Osteoblast (primary cell): ENCODE data around the gene SPTB. TPM values are rescaled to one million over a fixed set of nuclear protein-coding genes. Genes with fewer than 3 reads are reported as not detected.

ENCODE experiments used
- DNase-seq: peaks from one replicate; pipeline ENCODE4 v3.0.0; 2011; ENCODE audit warnings: low spot score, mixed read lengths; ENCODE audit not compliant: insufficient read length; ENCODE audit errors: missing footprints
- H2AFZ ChIP-seq: 2 replicates; pipeline ENCODE4 v1.6.0; 2011; ENCODE audit warnings: mild to moderate bottlenecking, low read length
- H3K27ac ChIP-seq: 2 replicates; pipeline ENCODE4 v1.5.1; 2011; ENCODE audit warnings: mild to moderate bottlenecking, low read depth, low read length, moderate library complexity
- H3K27me3 ChIP-seq: 2 replicates; pipeline ENCODE4 v1.6.0; 2012; ENCODE audit warnings: mild to moderate bottlenecking, control low read depth, inconsistent platforms, low read length, moderate library complexity; ENCODE audit not compliant: insufficient read depth
- H3K36me3 ChIP-seq: 2 replicates; pipeline ENCODE4 v1.5.1; 2011; ENCODE audit warnings: mild to moderate bottlenecking, low read length, control low read depth, moderate library complexity; ENCODE audit not compliant: insufficient read depth
- H3K4me1 ChIP-seq: 2 replicates; pipeline ENCODE4 v1.5.1; 2011; ENCODE audit warnings: mild to moderate bottlenecking, low read length, control low read depth, moderate library complexity; ENCODE audit not compliant: insufficient read depth
- H3K4me2 ChIP-seq: 2 replicates; pipeline ENCODE4 v1.6.0; 2011; ENCODE audit warnings: mild to moderate bottlenecking, low read length; ENCODE audit not compliant: insufficient read depth
- H3K4me3 ChIP-seq: fragments of 200-600 bp; sonication (generic); 3 replicates; pipeline ENCODE4 v1.5.1; 2012; ENCODE audit warnings: mild to moderate bottlenecking, low read length, inconsistent platforms; ENCODE audit not compliant: insufficient read depth
- H3K79me2 ChIP-seq: 2 replicates; pipeline ENCODE4 v1.6.0; 2012; ENCODE audit warnings: mild to moderate bottlenecking, low read length, control low read depth, inconsistent platforms; ENCODE audit not compliant: insufficient read depth
- H3K9me3 ChIP-seq: 2 replicates; pipeline ENCODE4 v1.5.1; 2011; ENCODE audit warnings: low read depth, low read length, control low read depth
- H4K20me1 ChIP-seq: 2 replicates; pipeline ENCODE4 v1.6.0; 2012; ENCODE audit warnings: mild to moderate bottlenecking, low read length, control low read depth; ENCODE audit not compliant: insufficient read depth
- total RNA-seq: library from RNA; depleted of rRNA; stranded (reverse); fragments of >200 nt; gene quantifications from 2 replicates; pipeline ENCODE4 v1.2.3, GENCODE V29; 2012
- TF ChIP-seq, protein P1 (sequence below): IDR thresholded peaks from 2 replicates; pipeline ENCODE4 v1.5.1; 2011; ENCODE audit warnings: mild to moderate bottlenecking, low read depth, low read length, moderate library complexity; ENCODE audit errors: extremely low read depth

The SPTB gene
- total RNA-seq, 1 donor, result under 0.01 TPM

DNA sequence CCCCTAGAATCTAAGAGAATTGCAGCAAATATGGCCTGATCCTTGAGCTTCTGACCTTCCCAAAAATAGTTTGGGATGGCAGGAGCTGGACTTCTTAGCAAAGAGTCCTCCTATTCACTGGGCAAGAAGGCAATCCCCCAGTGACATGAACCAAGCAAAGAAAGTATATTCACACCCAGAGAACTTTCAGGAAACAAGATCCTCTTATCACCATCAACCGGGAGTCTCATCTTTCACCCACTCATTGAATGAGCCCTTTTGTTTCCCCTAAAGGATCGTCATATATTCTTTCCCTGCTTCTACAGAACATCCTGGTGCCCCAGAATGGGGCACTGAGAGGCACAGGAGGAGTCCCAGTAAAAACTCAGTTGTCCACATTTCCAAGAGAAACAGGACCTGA, 19.7 kb downstream of the SPTB start:
- no peak overlapping the region for H3K27ac ChIP-seq
- no peaks in the 10 kb centered on the region for H3K4me1 ChIP-seq
- no peaks in the 10 kb centered on the region for H4K20me1 ChIP-seq
- TF ChIP-seq, protein P1, sequence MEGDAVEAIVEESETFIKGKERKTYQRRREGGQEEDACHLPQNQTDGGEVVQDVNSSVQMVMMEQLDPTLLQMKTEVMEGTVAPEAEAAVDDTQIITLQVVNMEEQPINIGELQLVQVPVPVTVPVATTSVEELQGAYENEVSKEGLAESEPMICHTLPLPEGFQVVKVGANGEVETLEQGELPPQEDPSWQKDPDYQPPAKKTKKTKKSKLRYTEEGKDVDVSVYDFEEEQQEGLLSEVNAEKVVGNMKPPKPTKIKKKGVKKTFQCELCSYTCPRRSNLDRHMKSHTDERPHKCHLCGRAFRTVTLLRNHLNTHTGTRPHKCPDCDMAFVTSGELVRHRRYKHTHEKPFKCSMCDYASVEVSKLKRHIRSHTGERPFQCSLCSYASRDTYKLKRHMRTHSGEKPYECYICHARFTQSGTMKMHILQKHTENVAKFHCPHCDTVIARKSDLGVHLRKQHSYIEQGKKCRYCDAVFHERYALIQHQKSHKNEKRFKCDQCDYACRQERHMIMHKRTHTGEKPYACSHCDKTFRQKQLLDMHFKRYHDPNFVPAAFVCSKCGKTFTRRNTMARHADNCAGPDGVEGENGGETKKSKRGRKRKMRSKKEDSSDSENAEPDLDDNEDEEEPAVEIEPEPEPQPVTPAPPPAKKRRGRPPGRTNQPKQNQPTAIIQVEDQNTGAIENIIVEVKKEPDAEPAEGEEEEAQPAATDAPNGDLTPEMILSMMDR, result no peak
- DNase-seq, result no peak
- H3K79me2 ChIP-seq, result no peaks in the 10 kb centered on the region
- peaks cover 63% of the 10 kb centered on the region for H3K27me3 ChIP-seq
- no peaks in the 10 kb centered on the region for H3K9me3 ChIP-seq
- no peaks in the 10 kb centered on the region for H3K36me3 ChIP-seq
- H2AFZ ChIP-seq, result no peak overlapping the region
- H3K4me2 ChIP-seq, result no peak overlapping the region
- H3K4me3 ChIP-seq, result no peak overlapping the region

DNA sequence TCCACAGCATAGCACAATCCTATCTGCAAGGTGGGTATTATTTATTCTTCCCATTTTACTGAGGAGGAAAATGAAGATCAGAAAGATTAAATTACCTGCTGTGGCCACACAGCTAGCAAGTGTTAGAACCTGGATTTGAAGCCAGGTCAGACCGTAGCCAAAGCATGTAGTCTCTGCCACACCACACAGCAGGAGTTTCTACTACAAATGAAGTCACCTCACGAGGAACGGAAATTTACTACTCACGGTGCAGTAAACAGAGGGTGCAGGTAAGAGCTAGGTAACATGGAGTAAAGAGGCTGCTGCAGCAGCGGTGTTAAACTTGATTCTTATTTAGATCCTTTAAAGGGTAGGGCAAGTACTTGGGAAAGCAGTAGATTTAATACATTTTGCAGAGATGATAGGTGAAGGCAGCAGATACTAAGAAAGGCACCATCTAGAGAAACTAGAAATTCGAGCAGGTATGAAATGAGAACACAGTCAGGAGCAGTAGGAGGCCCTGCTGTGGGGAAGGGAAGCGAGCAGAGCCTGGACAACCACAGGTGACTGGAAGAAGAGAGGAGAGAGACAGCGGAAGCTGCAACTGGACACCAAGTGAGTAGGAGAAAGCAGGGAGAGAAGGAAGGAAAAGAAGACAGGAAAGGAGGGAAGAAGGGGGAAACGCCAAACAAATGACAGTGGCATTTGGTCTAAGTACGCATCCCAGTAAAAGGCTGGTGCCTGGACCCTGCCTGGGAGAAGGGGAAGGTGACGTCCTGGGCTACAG, 21.5 kb downstream of the SPTB start:
- no peaks in the 10 kb centered on the region for H3K9me3 ChIP-seq
- no peak overlapping the region for H3K4me2 ChIP-seq
- H3K27me3 ChIP-seq, result peaks cover 61% of the 10 kb centered on the region
- H4K20me1 ChIP-seq, result no peaks in the 10 kb centered on the region
- H2AFZ ChIP-seq, result no peak overlapping the region
- TF ChIP-seq, protein P1, result no peak
- H3K79me2 ChIP-seq, result no peaks in the 10 kb centered on the region
- peak; percentile 57 for DNase-seq
- H3K36me3 ChIP-seq, result no peaks in the 10 kb centered on the region
- no peak overlapping the region for H3K27ac ChIP-seq
- H3K4me1 ChIP-seq, result no peaks in the 10 kb centered on the region
- H3K4me3 ChIP-seq, result no peak overlapping the region

DNA sequence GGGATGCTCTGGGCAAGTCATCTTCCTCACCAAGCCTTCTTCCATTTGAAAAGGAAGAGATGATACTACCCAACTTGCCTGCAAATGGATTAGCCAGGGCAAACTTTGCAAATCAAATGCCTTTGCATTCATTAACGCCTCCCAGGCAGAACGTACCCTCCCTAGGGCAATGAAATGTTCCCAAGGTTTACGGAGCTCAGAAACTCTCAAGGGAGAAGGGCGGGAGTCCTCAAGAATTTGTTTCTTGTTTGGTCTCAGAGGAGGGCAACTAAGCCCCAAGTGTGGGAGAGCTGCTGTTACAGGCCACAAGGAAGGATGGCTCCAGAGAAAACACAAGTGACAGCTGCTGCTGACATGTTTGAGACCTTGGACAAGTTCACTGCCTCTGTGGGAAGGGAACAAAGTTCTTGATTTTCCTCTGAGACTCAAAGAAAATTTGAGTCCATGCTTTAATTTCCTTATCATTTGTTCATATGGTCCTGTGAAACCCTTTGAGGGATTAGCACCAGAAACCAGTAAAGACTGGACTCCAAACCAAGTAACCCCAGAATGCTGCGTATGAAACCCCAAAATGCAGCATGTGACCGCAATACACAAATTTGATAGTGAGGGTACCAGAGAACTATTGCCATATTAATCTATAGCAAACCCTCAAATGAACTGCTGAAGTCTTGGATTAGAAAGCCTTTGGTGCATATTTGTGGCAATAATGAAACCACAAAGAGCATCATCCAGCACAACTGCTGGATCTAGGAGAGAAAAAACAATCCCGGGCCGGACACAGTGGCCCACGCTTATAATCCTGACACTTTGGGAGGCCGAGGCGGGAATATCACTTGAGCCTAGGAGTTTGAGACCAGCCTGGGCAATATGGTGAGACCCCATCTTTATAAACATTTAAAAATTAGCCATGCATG, 22.9 kb downstream of the SPTB start:
- no peaks in the 10 kb centered on the region for H3K79me2 ChIP-seq
- H3K36me3 ChIP-seq, result no peaks in the 10 kb centered on the region
- no peak for DNase-seq
- H3K9me3 ChIP-seq, result no peaks in the 10 kb centered on the region
- H4K20me1 ChIP-seq, result no peaks in the 10 kb centered on the region
- no peak overlapping the region for H2AFZ ChIP-seq
- no peak overlapping the region for H3K4me3 ChIP-seq
- no peak overlapping the region for H3K27ac ChIP-seq
- TF ChIP-seq, protein P1, result no peak
- no peaks in the 10 kb centered on the region for H3K4me1 ChIP-seq
- peaks cover 66% of the 10 kb centered on the region for H3K27me3 ChIP-seq
- H3K4me2 ChIP-seq, result no peak overlapping the region
